Tongue (tissue), 2 donors: ENCODE measurements around the gene DCHS1. TPM values are rescaled to one million over a fixed set of nuclear protein-coding genes. Genes with fewer than 3 reads are reported as not detected.

Experiments
- DNase-seq: peaks from one replicate; pipeline ENCODE4 v3.0.0-alpha.2; 2015
- total RNA-seq: library from RNA; depleted of rRNA; stranded (reverse); fragments of >200 nt; gene quantifications from one replicate; pipeline ENCODE4 v1.2.3, GENCODE V29; 2014

DCHS1 gene
- total RNA-seq, 1 donor from 2014 or later, result 64.6 TPM

- no peak for DNase-seq
These were observed 18.1 kb upstream of the DCHS1 start for GRCh38 chr11:6673523-6674218.

- no peak for DNase-seq
These were observed 16.4 kb upstream of the DCHS1 start for GRCh38 chr11:6671991-6672390.

- no peak for DNase-seq
These were observed 14.7 kb upstream of the DCHS1 start for GRCh38 chr11:6670202-6670830.

GRCh38 chr11:6667733-6668374, 12.2 kb upstream of the DCHS1 start:
- peak; percentile 20 for DNase-seq

DNA sequence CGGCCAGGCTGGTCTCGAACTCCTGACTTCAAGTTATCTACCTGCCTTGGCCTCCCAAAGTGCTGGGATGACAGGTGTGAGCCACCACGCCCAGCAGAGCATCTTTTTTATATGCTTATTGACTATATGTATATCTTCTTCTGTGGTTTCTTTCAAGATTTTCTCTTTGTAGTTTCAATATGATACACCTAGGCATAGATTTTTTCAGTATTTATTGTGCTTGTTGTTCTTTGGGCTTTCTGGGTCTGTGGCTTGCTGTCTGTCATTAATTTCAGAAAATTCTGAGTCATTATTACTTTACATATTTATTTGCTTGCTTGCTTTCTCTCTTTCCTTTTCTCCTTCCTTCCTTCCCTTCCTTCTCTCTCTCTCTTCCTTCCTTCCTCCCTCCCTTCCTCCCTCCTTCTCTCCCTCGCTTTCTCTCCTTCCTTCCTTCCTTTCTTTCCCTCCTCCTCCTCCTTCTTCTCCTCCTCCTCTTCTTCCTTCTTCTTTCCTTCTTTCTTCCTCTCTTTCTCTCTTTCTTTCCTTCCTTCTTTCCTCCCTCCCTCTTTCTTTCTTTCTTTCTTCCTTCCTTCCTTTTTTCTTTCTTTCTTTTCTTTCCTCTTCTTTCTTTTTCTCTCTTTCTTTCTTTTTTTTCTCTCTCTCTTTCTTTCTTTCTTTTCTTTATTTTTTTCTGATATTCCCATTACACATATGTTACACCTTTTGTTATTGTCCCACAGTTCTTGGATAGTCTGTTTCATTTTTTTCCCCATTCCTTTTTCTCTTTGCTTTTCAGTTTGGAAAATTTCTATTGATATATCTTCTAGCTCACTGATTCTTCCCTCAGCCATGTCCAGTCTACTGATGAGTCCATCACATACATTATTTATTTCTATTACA, 10.9 kb upstream of the DCHS1 start:
- DNase-seq, result no peak

GRCh38 chr11:6664551-6664950, 8.9 kb upstream of the DCHS1 start:
- DNase-seq, result peak; percentile 54

GRCh38 chr11:6663794-6664469, 8.3 kb upstream of the DCHS1 start:
- DNase-seq, result peak; percentile 50

DNA sequence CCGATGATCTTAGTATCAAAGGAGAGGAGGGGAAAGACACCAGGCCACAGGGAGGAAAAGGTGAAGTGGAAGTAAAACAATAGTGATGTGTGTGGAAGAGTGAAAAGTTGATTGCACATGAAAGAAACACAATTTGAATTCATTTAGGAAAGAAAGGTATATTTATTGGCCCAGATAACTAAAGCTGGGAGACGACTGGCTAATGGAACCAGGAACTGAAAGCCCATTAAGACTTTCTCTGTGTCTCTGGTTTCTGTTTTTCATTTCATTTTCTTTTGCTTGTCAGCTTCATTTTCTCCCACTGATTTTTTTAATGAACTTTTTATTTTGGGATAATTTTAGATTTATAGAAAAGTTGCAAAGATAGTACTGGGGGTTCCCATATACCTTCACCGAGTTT, 5.1 kb upstream of the DCHS1 start:
- no peak for DNase-seq

- DNase-seq, result no peak
These were observed 3.0 kb upstream of the DCHS1 start for GRCh38 chr11:6658647-6659046.

DNA sequence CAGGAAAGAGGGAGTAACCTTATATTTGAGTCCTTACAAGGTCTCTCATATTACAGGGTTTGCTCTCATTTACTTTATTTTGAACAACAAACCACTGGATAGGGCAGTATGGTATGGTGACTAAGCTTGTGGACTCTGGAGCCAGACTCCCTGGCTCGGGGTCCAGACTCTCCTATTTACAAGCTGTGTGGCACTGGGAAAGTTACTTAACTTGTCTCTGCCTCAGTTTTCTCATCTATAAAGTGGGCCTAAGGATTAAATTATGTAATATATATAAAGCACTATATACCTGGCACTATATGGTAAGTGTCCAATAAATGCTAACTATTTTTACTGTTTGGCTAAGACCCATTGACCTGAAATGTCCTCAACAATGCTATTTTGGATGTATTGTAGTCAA, 1.7 kb upstream of the DCHS1 start:
- DNase-seq, result no peak

DNA sequence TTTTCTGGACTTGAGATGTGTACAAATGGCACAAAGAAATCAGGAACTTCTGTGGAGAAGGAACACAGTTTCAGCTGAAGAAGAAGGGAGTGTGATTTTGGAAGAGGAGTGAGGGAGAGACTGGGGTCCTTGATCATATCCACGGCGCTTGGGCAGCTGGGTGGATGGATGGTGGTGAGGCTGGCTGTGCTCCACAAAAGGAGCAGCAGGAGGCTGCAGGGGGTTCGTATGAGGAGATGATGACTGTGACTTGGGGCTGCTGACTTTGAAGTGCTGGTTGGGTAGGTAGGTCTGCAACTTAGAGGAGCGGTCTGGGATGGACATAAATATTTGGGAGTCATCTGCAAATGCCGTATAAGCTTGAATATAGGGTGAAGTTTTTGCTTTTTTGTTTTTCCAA, 1.3 kb upstream of the DCHS1 start:
- peak; percentile 19 for DNase-seq

DNA sequence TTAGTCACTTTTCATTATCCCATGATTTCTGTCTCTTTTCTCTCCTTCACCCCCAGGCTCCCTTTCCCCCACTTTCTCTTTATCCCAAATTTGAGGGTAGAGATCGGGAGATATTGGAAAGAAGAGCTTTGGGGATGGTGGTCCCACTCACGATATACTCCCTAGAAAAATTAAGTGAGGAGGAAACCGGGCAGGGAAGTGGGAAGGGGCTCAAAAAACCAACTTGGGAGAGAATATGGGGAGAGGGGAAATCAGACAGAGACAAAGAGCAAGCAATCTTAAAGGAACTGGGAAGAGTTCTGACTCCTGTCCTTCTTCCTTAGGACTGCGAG, 941 bp upstream of the DCHS1 start:
- no peak for DNase-seq

GRCh38 chr11:6655020-6655789, 404 bp downstream of the DCHS1 start:
- DNase-seq, result peak; percentile 48

DNA sequence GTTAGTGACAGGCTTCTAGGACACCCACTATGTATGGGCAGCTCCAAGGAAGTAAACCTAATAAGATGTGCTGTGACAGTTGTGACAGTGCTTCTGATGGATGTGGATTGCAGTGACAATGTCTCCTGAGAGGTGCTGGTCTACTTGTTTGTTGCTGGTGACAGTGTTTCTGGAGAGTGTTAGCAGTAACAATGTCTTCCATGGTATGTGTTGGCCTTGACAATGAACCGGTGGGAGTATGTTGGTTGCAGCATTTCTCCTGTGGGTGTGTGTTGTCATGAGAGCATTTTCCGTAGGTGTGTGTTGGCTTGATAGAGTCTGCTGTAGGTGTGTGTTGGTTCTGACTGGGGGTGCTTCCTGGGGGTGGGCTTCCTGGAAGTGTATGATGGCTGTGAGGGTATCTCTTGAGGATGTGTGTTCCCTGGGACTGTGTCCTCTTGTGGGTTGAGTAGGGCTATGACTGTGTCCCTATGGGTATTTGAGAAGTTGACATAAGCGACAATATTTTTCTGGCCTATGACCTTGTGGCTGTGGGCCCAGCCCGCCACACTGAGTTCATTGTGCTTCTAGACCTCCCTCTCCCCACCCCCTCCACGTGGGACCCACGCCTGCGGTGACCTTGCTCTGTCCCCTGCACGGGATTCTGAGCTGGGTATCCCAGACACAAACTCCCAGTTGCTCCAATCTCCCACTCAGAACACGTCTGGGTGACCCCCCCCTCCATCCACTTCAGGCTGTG, 1.2 kb downstream of the DCHS1 start:
- DNase-seq, result no peak

GRCh38 chr11:6653656-6654055, 2.0 kb downstream of the DCHS1 start:
- DNase-seq, result no peak

- DNase-seq, result no peak
These were observed 2.5 kb downstream of the DCHS1 start for GRCh38 chr11:6653097-6653496.

GRCh38 chr11:6652182-6652581, 3.4 kb downstream of the DCHS1 start:
- no peak for DNase-seq

DNA sequence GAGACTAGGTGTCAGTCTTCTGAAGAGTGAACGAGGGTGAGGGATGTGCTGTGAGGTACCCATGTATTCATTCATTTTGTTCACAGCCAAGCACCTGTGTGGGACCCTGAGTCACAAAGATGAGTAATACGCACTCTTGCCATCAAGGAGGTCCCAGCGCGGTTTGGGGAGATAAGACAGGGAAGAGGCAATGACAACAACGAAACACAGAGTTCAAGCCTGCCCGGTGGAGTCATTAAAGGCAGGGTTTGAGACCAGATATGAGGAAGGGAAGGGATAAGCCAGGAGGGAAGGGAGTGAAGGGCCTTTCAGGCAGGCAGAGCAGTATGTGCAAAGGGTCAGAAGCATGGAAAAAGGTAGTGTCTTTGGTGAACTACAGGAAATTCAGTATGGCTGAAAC, 4.6 kb downstream of the DCHS1 start:
- no peak for DNase-seq

DNA sequence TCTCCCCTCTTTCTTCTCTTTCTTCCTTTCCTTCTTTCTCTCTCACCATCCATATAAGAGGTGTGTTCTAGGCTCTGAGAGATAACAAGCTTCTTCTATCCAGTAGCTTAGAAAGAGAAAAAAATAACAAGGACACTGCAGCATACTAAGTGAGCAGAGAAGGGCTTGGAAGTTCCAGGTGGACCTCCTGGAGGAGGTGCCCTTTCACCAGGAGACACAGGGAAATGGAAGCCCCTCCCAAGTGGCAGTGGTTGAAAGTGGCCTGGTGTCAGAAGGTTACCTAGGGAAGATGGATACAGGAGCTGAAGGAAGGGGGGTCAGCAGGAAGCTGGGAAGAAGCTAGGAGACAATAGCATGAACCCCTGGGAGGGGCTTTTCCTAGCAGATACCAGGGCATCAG, 5.5 kb downstream of the DCHS1 start:
- DNase-seq, result no peak

GRCh38 chr11:6648501-6648900, 7.1 kb downstream of the DCHS1 start:
- DNase-seq, result no peak

GRCh38 chr11:6647836-6648235, 7.8 kb downstream of the DCHS1 start:
- DNase-seq, result no peak
